Adrenal gland (tissue), 12 donors: ENCODE measurements around the gene BACE2. TPM values are rescaled to one million over a fixed set of nuclear protein-coding genes. Genes with fewer than 3 reads are reported as not detected.
"Not testable (repeated sequence)": the region's sequence is repeated elsewhere in the genome, so short reads cannot be mapped to it uniquely, and the experiment has no call there.

Source experiments
- DNase-seq, 7 donors: peaks; one replicate each; pipeline ENCODE4 v3.0.0-alpha.2; 2019 to 2020
- H3K27ac ChIP-seq, 5 donors: fragments of 200-600 bp; sonication (generic) in 4 of 5; 1 replicate in 3 of 5; 2 replicates in 2 of 5; pipeline versions ENCODE4 v1.5.1 to v1.8.0; 2016 to 2020; ENCODE audit warnings: mild to moderate bottlenecking in 1 of 5
- H3K27me3 ChIP-seq: fragments of 200-600 bp; 2 replicates; pipeline ENCODE4 v1.8.0; 2021
- H3K36me3 ChIP-seq, 2 donors: fragments of 200-600 bp; replicated peaks in 1 of 2; 1 replicate in 1 of 2; 2 replicates in 1 of 2; pipeline versions ENCODE4 v1.5.1 to v1.8.0; 2018 to 2022
- H3K4me1 ChIP-seq, 2 donors: fragments of 200-600 bp; replicated peaks in 1 of 2; 1 replicate in 1 of 2; 2 replicates in 1 of 2; pipeline versions ENCODE4 v1.5.1 to v1.8.0; 2018 to 2021
- H3K4me3 ChIP-seq, 4 donors: fragments of 200-600 bp; sonication (generic) in 3 of 4; one replicate each; pipeline ENCODE4 v1.5.1; 2016 to 2018
- H3K9me3 ChIP-seq, 3 donors: fragments of 200-600 bp; sonication (generic) in 1 of 3; replicated peaks in 1 of 3; 1 replicate in 2 of 3; 2 replicates in 1 of 3; pipeline versions ENCODE4 v1.5.1 to v1.8.0; 2016 to 2021
- POLR2A ChIP-seq, 2 donors: fragments of 450-650 bp; IDR thresholded peaks; one replicate each; pipeline ENCODE4 v1.6.1; 2017; ENCODE audit warnings: antibody characterized with exemption in 2 of 2, mild to moderate bottlenecking in 2 of 2, moderate library complexity in 1 of 2
- WGBS, 4 donors: extraction: QIAGEN DNeasy Blood & Tissue Kit in 2 of 4; methylation state at CpG; one replicate each; pipeline versions ENCODE4 v1.1.5 to v1.1.7; 2013 to 2017; 5-methylcytosine and 5-hydroxymethylcytosine counted together
- intact Hi-C, 2 donors: fragments of 100-400 bp; cut with DNase I; formaldehyde crosslinking; loops; one replicate each; pipeline versions ENCODE4 v1.14.1 to v1.15.0; 2022 to 2023
- polyA plus RNA-seq, 3 donors: library from polyadenylated mRNA; stranded (reverse); fragments of 200-250 nt in 2 of 3; fragments of 350-450 nt in 1 of 3; fragmentation: Illumina TruSeq in 1 of 3; extraction: RNeasy Lipid Tissue Mini Kit (QIAGEN cat#74804) in 1 of 3; gene quantifications; one replicate each; pipeline ENCODE4 v1.2.3, GENCODE V29; 2013 to 2014
- total RNA-seq, 9 donors: library from RNA; depleted of rRNA in 4 of 9; stranded (reverse); fragments of >200 nt in 4 of 9; fragments of 120-200 nt in 1 of 9; fragmentation: NEBNext Ultra II Directional in 1 of 9; extraction: Animal tissue kit (Norgen Biotek cat#: 25700) in 1 of 9; gene quantifications; one replicate each; pipeline versions ENCODE4 v1.1.0 to v1.2.4, GENCODE V29; 2013 to 2023
- TF ChIP-seq, protein P1 (sequence below), 6 experiments: fragments of 450-650 bp in 4 of 6; fragments of 200-600 bp in 2 of 6; sonication (generic) in 1 of 6; IDR thresholded peaks; 1 replicate in 5 of 6; 2 replicates in 1 of 6; pipeline versions ENCODE4 v1.5.1 to v1.8.0; 2016 to 2021; ENCODE audit warnings: antibody characterized with exemption in 6 of 6, mild to moderate bottlenecking in 2 of 6, moderate library complexity in 1 of 6
- donor health status: healthy with polysubstance abuse.
- donor health status: Bipolar disorder and iron deficiency.
- donor health status: DM: yes; HTN: yes; CAD: no.
- donor health status: DM: no; HTN: no; CAD: no.
- donor health status: DM: no; HTN: no; CAD: no.
- donor health status: DM: yes; HTN: yes; CAD: no.

BACE2 gene
- total and polyA plus RNA-seq, 12 donors: 3.9 to 24.4 (median 13.8) TPM

GRCh38 chr21:41307219-41307618 is 139.3 kb downstream of the BACE2 start:
- intact Hi-C loops: no loop called here
- Histone ChIP-seq H3K36me3 (no peaks in the 10 kb centered on the region), H3K4me1 (no peaks in the 10 kb centered on the region), H3K4me3 (no peak overlapping the region), H3K27me3 (peaks cover 10% of the 10 kb centered on the region), H3K9me3 (no peaks in the 10 kb centered on the region), H3K27ac (no peak overlapping the region)
- TF ChIP-seq, protein P1, sequence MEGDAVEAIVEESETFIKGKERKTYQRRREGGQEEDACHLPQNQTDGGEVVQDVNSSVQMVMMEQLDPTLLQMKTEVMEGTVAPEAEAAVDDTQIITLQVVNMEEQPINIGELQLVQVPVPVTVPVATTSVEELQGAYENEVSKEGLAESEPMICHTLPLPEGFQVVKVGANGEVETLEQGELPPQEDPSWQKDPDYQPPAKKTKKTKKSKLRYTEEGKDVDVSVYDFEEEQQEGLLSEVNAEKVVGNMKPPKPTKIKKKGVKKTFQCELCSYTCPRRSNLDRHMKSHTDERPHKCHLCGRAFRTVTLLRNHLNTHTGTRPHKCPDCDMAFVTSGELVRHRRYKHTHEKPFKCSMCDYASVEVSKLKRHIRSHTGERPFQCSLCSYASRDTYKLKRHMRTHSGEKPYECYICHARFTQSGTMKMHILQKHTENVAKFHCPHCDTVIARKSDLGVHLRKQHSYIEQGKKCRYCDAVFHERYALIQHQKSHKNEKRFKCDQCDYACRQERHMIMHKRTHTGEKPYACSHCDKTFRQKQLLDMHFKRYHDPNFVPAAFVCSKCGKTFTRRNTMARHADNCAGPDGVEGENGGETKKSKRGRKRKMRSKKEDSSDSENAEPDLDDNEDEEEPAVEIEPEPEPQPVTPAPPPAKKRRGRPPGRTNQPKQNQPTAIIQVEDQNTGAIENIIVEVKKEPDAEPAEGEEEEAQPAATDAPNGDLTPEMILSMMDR (IDR thresholded peaks at IDR 0.05): no peak
- TF ChIP-seq POLR2A (IDR thresholded peaks at IDR 0.05): no peak
- no peak for DNase-seq

GRCh38 chr21:41313285-41314164 is 145.6 kb downstream of the BACE2 start:
- H3K36me3 ChIP-seq, H3K27ac ChIP-seq, DNase-seq, H3K4me3 ChIP-seq, H3K4me1 ChIP-seq, H3K9me3 ChIP-seq, intact Hi-C loops: not testable (repeated sequence)
- peaks cover 23% of the 10 kb centered on the region for H3K27me3 ChIP-seq
- 89 to 93% (median 91%) methylated on average over 4 to 6 of the region's 8 CpGs for WGBS, 4 donors

GRCh38 chr21:41315726-41316125 is 147.8 kb downstream of the BACE2 start:
- Histone ChIP-seq H3K27me3 (peaks cover 17% of the 10 kb centered on the region), H3K9me3 (no peaks in the 10 kb centered on the region), H3K27ac (no peak overlapping the region), H3K4me3 (no peak overlapping the region), H3K4me1 (no peaks in the 10 kb centered on the region), H3K36me3 (no peaks in the 10 kb centered on the region)
- TF ChIP-seq, protein P1 (IDR thresholded peaks at IDR 0.05): no peak
- TF ChIP-seq POLR2A (IDR thresholded peaks at IDR 0.05): no peak
- intact Hi-C loops: no loop called here
- WGBS, 4 donors: 67 to 94% (median 90%) methylated on average over 1 to 6 of the region's 6 CpGs
- DNase-seq: no peak

DNA sequence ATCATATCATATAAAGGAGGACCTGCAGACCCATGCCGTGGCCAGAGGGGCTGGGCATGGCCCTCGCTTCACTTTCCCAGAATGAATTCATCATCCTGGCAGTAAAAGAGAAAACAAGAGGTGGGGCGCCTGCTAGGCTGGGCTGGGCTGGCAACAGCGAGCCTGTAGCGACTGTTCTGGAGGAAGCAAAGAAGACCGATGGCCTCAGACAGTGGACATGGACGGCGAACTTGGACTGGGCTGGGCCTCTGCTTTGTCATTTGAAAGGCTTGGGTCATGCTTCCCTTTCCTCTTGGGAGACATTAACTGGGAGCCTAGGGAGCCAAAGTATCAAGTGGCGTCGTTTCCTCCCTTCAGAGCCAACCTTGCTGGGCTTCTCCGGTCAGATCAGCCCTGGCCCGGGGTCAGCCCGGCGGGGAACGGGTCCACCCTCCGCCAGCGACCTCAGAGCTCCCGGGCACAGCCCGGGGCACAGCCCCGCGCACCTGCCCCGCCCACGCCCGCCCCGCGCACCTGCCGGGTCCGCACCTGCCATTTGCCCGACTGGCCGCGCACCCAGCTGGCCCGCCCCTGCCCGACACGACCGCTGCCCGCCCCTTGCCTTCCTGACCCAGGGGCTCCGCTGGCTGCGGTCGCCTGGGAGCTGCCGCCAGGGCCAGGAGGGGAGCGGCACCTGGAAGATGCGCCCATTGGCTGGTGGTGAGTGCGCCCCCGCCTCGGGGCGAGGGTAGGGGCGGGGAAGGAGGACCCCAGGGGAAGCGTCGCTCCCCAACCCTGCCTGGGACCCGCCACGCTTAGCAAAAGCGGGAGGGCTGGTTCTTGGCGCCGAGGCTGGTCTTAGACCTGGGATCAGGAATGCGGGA is 148.5 kb downstream of the BACE2 start, which contains the start of gene FAM3B:
Gene FAM3B, plus strand, starts transcription at position 602 of the 863 bp plus-strand sequence. Its CDS starts 79 bp downstream, at position 681.
- no peak within 1 kb of the TSS for H3K27ac ChIP-seq
- no peaks in the 10 kb centered on the region for H3K9me3 ChIP-seq
- TF ChIP-seq, protein P1 (IDR thresholded peaks at IDR 0.05): no peak
- no peaks in the 10 kb centered on the region for H3K36me3 ChIP-seq
- DNase-seq: no peak
- WGBS, 4 donors: 11 to 57% (median 31%) methylated on average over 5 to 55 of the region's 55 CpGs
- H3K4me1 ChIP-seq: no peaks in the 10 kb centered on the region
- H3K27me3 ChIP-seq: peaks cover 17% of the 10 kb centered on the region
- peak within 1 kb of the TSS in 1 of 4 donors; percentile 21 for H3K4me3 ChIP-seq
- intact Hi-C loops: no loop called here
